HUES6 (cell line): ENCODE measurements around the gene MZB1.

ENCODE experiments used
- H3K27ac ChIP-seq: 2 replicates; pipeline ENCODE4 v1.7.0; 2013; ENCODE audit warnings: low read depth, mild to moderate bottlenecking, low read length, inconsistent platforms
- H3K27me3 ChIP-seq: 2 replicates; pipeline ENCODE4 v1.6.1; 2013; ENCODE audit warnings: low read length; ENCODE audit not compliant: control insufficient read depth, insufficient read depth
- H3K36me3 ChIP-seq: 2 replicates; pipeline ENCODE4 v1.6.1; 2013; ENCODE audit warnings: low read length; ENCODE audit not compliant: control insufficient read depth, insufficient read depth
- H3K4me1 ChIP-seq: 2 replicates; pipeline ENCODE4 v1.6.1; 2013; ENCODE audit warnings: low read length; ENCODE audit not compliant: control insufficient read depth, insufficient read depth
- H3K4me3 ChIP-seq: 2 replicates; pipeline ENCODE4 v1.5.1; 2013; ENCODE audit warnings: low read depth, low read length
- H3K9ac ChIP-seq: one replicate; pipeline ENCODE4 v1.6.1; 2013; ENCODE audit warnings: mild to moderate bottlenecking, low read length
- H3K9me3 ChIP-seq: 2 replicates; pipeline ENCODE4 v1.6.1; 2013; ENCODE audit warnings: low read depth, low read length; ENCODE audit not compliant: control insufficient read depth, insufficient read depth

The MZB1 gene

GRCh38 chr5:139399501-139400121 is 9.9 kb upstream of the MZB1 start:
- H3K36me3 ChIP-seq = peaks cover 15% of the 10 kb centered on the region
- peaks cover 10% of the 10 kb centered on the region for H3K27me3 ChIP-seq
- H3K4me3 ChIP-seq = no peak overlapping the region
- no peak overlapping the region for H3K27ac ChIP-seq
- peaks cover 28% of the 10 kb centered on the region for H3K4me1 ChIP-seq
- H3K9me3 ChIP-seq = no peaks in the 10 kb centered on the region
- no peak overlapping the region for H3K9ac ChIP-seq

- Histone ChIP-seq H3K27me3 (peaks cover 27% of the 10 kb centered on the region), H3K4me3 (no peak overlapping the region), H3K36me3 (peaks cover 15% of the 10 kb centered on the region), H3K9ac (no peak overlapping the region), H3K4me1 (peaks cover 21% of the 10 kb centered on the region; the same call in 1 of the 2 replicates), H3K9me3 (no peaks in the 10 kb centered on the region), H3K27ac (no peak overlapping the region)
These were observed 8.2 kb upstream of the MZB1 start for GRCh38 chr5:139397921-139398320.

- peaks cover 23% of the 10 kb centered on the region; the same call in 1 of the 2 replicates for H3K4me1 ChIP-seq
- H3K9ac ChIP-seq = no peak overlapping the region
- H3K27me3 ChIP-seq = peaks cover 29% of the 10 kb centered on the region
- H3K27ac ChIP-seq = no peak overlapping the region
- no peak overlapping the region for H3K4me3 ChIP-seq
- H3K9me3 ChIP-seq = no peaks in the 10 kb centered on the region
- H3K36me3 ChIP-seq = peaks cover 15% of the 10 kb centered on the region
These were observed 7.0 kb upstream of the MZB1 start for GRCh38 chr5:139396691-139397090.

GRCh38 chr5:139395844-139396640 is 6.3 kb upstream of the MZB1 start:
- H3K4me3 ChIP-seq = no peak overlapping the region
- peaks cover 28% of the 10 kb centered on the region; the same call in 1 of the 2 replicates for H3K4me1 ChIP-seq
- no peaks in the 10 kb centered on the region for H3K9me3 ChIP-seq
- no peak overlapping the region for H3K27ac ChIP-seq
- 0 out of 2 replicates have a peak, but pooled peaks cover 9% of the 10 kb centered on the region for H3K36me3 ChIP-seq
- H3K9ac ChIP-seq = no peak overlapping the region
- peaks cover 29% of the 10 kb centered on the region for H3K27me3 ChIP-seq

- Histone ChIP-seq H3K4me1 (peaks cover 28% of the 10 kb centered on the region; the same call in 1 of the 2 replicates), H3K36me3 (0 out of 2 replicates have a peak, but pooled peaks cover 7% of the 10 kb centered on the region), H3K27ac (no peak within 1 kb of the TSS), H3K27me3 (peaks cover 29% of the 10 kb centered on the region), H3K9me3 (no peaks in the 10 kb centered on the region), H3K9ac (peak within 1 kb of the TSS; percentile 70), H3K4me3 (peak within 1 kb of the TSS; percentile 68)
These were observed 5.2 kb upstream of the MZB1 start, which contains the start of gene PROB1 for GRCh38 chr5:139394654-139395566. PROB1 (minus strand) TSS chr5:139395104; CDS start chr5:139395081, 23 bp downstream.

GRCh38 chr5:139394123-139394653 is 4.5 kb upstream of the MZB1 start:
- H3K36me3 ChIP-seq = no peaks in the 10 kb centered on the region
- H3K4me3 ChIP-seq = peak overlapping the region; percentile 68
- no peak overlapping the region for H3K27ac ChIP-seq
- no peaks in the 10 kb centered on the region for H3K9me3 ChIP-seq
- peak overlapping the region; percentile 70 for H3K9ac ChIP-seq
- H3K27me3 ChIP-seq = peaks cover 29% of the 10 kb centered on the region
- H3K4me1 ChIP-seq = peaks cover 28% of the 10 kb centered on the region; the same call in 1 of the 2 replicates

GRCh38 chr5:139393497-139394122 is 3.9 kb upstream of the MZB1 start:
- Histone ChIP-seq H3K4me3 (peak overlapping the region; percentile 68), H3K9ac (peak overlapping the region; percentile 70), H3K27me3 (peaks cover 29% of the 10 kb centered on the region), H3K36me3 (no peaks in the 10 kb centered on the region), H3K4me1 (peaks cover 28% of the 10 kb centered on the region), H3K27ac (no peak overlapping the region), H3K9me3 (no peaks in the 10 kb centered on the region)

GRCh38 chr5:139392678-139393496 is 3.2 kb upstream of the MZB1 start:
- peak overlapping the region; percentile 68 for H3K4me3 ChIP-seq
- peak overlapping the region; percentile 70 for H3K9ac ChIP-seq
- no peak overlapping the region for H3K27ac ChIP-seq
- H3K27me3 ChIP-seq = peaks cover 29% of the 10 kb centered on the region
- H3K36me3 ChIP-seq = no peaks in the 10 kb centered on the region
- peaks cover 35% of the 10 kb centered on the region for H3K4me1 ChIP-seq
- no peaks in the 10 kb centered on the region for H3K9me3 ChIP-seq

GRCh38 chr5:139392324-139392677 is 2.6 kb upstream of the MZB1 start:
- Histone ChIP-seq H3K36me3 (no peaks in the 10 kb centered on the region), H3K4me1 (peaks cover 40% of the 10 kb centered on the region), H3K9ac (peak overlapping the region; percentile 70), H3K4me3 (peak overlapping the region; percentile 68), H3K9me3 (no peaks in the 10 kb centered on the region), H3K27me3 (peaks cover 29% of the 10 kb centered on the region), H3K27ac (no peak overlapping the region)
